AML-193 (cell line): ENCODE data around the gene AFAP1L1.

Experiments
- DNase-seq, 2 experiments: peaks; one replicate each; lab custom pipeline; 2025; lab: John Stamatoyannopoulos, UW

Gene AFAP1L1

DNA sequence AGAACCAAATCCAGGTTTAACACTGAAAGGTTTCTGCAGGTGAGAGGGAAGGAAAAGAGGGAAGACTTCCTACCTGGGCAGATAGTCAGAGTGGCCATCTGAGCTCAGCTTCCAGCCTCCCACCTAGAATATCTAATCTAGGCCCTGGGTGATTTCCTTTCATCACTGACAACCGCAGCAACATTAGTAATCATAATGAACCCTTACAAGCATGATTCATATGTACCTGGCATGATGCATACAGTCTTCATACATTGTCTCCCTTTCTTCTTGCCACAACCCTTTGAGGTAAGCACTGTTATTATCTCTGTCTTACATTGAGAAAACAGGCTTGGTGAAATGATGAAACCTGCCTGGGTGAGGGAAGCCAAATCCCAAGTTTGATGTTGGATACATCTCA, 13.5 kb downstream of the AFAP1L1 start:
- DNase-seq, result no peak

DNA sequence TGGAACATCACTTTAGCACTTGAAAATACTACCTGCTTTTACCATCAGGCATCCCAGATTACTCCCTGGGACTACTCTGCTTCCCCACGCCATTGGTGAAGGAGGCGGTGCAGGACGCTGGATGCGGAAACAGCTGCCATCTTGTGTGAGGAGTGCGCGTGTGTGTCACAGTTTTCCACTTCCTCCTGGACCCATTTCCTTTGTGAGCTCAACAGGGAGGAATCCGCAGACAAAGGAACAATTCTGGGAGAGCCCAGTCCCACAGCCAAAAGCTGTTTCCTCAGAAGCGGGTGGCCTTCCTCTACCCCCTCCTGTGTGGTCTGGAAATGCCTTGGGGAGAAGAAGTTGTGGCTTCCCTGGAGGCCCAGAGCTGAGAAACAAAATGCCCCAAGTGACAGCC, 16.8 kb downstream of the AFAP1L1 start:
- DNase-seq, result no peak

DNA sequence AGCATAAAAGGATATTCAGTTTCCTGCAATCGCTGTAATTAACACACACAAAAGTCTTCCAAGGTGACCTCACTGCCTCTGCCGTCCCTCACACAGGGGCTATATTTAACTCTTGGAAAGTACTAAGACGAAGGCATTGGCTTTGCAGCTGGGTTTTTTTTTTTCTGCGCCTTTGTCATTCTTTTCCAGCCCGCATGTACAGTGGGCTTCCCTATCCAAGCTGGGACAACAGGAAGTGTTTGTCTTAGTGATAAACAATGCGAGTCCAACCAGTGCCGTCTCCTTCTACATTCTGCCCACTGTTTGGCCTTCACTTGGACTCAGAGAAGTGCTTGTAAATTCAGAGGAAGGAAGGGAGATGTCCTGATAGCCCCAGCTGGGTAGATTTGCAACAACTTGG, 17.6 kb downstream of the AFAP1L1 start:
- no peak for DNase-seq

DNA sequence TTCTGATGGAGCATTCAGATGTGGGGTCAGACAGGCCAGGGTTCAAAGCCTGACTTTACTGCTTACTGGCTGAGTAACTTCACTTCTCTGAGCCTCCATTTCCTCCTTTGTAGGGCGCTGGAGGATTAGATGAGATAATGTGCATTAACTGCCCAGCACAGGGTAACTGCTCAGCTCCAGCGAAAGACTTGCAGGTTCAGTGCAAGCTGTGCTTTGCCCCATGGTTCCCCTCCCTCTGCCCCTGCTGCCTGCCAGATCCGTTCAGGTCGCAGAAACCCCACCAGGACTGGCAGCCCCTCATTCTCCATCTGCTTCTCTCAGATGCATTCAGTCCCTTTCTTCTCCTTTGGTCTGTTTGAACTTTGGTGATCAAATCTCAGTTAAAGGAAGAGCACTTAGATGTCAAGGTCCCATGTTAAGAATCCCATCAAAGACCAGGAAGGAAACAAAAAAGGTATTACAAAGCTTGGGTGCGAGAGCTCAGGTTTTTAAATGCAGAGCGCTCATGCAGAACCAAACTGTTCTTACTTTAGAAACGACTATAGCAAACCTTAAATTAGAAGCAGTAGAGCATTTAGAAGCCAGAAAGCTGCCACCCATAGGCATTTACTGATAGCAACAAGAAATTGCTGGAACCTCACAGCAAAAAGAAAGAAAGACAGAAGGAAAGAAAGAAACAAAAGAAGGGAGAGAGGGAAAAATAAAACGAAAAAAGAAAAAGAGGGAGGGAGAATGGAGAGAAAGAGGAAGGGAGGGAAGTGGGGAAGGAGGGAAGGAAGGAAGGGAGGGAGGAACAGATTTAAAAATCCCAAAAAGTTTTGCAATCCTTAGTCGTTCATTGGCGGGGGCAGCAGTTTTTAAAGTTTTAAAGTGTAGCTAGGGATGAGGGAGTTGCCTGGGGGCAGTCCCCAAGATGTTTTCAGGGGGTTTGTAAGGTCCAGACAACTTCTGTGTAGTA, 23.5 kb downstream of the AFAP1L1 start:
- DNase-seq, result no peak

DNA sequence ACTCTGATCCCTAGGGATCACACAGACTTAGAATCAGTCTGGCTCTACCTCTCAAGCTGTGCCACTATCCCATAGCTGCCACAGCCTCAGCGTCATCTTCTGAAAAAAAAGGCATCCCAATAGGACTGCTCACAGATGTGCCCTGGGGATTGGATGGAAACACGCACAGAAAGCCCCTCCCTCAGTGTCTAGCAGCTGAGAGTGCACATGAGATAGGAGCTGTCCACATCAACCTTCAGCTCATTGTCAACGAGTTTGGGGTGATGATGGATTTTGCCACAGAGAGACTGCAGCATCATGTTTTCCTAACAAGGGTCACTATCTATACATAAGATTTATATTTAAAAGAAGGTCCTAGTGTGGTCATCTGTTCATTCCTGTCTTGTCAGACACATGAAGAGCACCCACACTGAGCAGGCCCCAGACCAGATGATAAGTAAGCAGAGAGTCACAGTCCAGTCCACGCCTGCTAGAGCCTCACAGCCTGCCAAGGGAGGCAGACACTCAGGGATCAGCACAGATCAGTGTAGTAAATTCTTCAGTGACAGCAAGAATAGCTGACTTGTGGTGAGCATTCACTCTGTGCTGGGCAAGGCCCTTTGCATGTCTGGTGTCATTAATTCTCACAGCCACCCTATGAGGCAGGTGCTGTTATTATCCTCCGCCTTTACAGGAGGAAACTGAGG, 25.8 kb downstream of the AFAP1L1 start:
- no peak for DNase-seq

DNA sequence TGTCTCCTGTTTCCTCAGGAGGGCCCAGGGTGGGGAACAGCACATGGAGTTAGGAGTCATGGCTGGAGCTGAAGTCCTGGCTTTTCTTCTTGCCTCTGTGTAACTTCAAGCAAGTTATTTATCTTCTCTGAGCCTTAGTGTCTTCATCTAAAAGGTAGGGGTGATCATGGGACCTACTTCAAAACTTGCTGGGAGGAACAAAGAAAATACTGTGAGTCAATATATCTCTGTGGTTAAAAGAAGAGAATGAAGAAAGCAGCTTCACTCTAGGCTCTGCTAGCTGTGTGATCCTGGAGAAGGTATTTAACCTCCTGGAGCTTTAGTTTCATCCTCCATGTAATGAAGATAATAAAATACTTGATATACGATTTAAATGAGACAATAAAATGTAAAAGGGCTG, 26.5 kb downstream of the AFAP1L1 start:
- no peak for DNase-seq

DNA sequence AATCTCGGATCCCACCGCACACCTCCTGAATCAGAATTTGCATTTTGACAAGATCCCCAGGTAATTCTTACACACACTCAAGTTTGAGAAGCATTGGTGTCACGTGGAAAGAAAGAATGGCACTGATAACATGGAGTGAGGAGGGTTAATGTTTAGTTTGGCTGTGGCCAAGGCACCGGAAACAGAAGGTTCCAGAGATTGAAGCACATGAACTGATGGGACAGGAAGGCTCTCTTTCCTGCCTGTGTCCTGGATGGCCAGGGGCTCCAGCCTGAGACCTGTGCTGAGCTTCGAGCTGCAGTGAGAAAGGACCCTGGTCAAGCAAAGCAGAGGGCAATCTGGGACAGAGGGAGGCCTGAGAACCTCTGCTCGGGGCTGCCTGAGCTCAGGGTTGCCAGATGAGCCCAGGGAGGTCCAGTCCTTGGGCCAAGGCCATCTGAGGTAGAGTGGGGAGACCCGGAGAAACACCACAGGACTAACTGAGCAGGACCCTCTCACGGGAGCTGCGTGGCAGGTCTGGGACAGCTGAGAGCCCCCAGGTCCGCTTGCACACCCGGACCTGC, 27.3 kb downstream of the AFAP1L1 start:
- DNase-seq, result no peak

DNA sequence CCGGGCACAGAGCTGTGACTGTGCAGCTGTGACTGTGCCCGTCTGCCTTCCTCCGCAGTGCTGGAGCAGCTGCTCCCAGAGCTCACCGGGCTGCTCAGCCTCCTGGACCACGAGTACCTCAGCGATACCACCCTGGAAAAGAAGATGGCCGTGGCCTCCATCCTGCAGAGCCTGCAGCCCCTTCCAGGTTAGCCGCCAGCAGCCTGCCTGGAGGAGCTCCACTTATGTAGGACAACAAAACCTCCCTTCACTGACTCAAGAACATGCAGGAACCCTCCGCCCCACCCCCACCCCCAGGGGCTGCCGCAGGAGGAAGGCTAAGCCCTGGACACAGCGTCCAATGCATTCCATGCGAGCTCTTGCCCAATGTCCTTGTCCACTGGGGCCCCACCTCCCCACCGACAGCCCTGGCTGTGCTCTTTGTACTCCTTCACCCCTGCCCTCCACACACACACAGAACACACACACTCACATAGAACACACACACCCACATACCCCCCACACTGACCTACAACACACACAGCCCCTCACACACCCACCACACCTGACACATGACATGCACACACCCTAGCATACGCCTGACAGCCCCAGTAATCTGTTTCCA, 27.9 kb downstream of the AFAP1L1 start:
- DNase-seq, result no peak

DNA sequence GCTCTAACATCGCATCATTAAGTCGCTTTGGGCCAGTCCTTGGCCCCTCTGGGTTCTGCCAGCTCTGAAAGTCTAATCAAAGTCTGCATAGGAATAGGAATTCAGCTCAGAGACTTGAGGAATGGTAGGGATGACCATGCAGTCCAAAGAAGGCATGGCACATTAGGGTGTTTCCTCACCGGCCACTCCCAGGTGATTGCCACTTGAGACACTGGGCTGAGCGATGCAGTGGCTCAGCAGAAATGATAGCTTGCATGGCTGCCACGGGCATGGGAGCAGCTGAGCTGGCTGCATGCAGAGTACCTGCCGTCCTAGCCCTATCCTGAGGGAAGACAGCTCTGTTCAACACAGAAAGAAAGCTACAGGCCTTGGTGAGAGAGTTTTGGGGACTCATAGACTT, 28.8 kb downstream of the AFAP1L1 start:
- DNase-seq, result no peak

DNA sequence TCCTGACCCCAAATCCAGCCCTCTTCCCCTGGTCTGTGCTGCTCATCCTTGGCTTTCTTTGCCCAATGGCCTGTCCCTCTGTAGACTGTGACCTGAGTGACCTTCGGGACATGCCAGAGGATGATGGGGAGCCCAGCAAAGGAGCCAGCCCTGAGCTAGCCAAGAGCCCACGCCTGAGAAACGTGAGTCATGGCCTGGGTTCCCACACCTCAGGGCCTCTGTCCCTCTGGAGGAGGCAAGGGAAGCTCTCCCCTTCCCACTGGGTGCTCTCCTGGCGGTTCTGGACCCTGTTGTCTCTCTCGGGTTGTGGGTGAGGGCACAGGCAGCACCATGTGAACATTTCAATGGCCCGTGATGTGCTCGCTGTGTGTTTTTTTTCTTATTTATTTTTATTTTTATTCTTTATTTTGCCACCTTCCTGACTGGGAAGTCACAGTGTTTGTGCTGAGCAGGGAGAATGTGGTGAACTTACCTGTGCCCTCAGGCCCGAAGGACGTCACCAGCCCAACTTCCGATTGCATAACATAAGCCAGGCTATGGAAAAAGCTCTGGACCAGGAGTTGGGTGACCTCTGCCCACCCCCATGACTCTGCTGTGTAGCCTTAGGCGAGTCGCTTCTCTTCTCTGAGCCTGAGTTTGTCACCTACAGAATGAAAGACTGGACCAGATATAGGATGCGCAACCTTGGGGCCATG, 29.5 kb downstream of the AFAP1L1 start:
- no peak for DNase-seq

DNA sequence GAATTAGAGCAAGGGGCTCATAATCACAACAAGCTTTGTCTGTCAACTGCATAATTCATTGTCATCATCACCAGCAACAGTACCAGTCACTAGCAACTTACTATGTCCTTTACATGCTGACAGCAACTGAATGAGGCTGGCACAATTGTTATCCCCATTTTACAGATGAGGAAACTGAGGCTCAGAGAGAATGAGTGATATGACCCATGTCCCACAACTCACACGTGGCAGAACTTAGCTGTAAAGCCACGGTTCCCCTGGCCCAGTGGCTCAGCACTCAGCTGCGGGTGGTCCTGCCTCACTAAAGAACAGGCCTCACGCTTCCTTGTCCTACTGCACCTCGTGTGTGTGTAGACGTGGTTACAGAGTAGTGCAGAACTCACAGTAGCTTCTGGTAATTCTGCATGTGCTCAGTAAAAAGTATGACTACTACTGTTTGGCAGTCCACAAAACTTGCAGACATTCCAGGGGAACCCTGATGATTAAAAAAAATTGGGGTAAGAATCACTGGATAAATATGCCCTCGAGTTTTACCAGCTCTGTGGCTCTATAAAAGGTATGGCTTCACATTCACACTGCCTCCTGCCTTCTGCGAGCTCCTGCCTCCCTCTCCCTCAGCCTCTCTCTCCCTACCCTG, 30.2 kb downstream of the AFAP1L1 start:
- DNase-seq, result no peak

DNA sequence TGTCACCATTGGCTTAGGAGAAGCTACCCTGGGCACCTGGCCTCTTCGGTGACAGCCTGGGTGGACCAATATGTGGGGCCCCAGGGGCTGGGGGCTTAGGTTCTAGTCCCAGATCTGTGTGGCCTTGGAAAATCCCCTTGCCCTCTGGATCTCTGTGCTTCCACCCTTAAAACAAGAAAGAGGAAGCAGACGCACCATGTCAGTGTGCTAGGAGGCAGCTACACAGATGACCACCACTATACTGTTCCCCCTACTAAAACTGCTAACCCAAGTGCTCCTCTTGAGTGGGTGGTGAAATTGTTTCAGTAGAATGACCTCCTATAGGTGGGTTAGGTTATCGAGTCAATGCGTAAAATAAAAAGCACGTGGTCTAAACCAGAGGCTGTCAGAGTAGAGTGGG, 31.0 kb downstream of the AFAP1L1 start:
- no peak for DNase-seq

DNA sequence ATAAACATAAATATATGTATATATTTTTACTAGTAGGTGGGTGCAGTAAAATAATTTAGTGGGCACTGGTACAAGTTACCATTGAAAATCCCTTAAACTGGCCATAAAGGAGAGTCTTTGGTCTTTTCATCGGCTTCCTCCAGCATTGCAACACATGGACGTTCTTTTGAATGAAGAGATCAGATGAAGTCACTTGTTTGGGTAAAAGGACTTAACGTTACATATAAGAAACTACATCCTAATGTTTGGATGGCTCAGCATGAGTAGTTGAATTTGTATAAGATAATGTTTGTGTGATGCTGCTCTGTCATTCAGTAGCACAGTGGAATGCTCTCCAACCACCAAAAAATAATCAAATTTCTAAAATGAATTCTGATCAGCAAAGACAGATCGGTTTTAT, 31.6 kb downstream of the AFAP1L1 start:
- DNase-seq, result no peak

DNA sequence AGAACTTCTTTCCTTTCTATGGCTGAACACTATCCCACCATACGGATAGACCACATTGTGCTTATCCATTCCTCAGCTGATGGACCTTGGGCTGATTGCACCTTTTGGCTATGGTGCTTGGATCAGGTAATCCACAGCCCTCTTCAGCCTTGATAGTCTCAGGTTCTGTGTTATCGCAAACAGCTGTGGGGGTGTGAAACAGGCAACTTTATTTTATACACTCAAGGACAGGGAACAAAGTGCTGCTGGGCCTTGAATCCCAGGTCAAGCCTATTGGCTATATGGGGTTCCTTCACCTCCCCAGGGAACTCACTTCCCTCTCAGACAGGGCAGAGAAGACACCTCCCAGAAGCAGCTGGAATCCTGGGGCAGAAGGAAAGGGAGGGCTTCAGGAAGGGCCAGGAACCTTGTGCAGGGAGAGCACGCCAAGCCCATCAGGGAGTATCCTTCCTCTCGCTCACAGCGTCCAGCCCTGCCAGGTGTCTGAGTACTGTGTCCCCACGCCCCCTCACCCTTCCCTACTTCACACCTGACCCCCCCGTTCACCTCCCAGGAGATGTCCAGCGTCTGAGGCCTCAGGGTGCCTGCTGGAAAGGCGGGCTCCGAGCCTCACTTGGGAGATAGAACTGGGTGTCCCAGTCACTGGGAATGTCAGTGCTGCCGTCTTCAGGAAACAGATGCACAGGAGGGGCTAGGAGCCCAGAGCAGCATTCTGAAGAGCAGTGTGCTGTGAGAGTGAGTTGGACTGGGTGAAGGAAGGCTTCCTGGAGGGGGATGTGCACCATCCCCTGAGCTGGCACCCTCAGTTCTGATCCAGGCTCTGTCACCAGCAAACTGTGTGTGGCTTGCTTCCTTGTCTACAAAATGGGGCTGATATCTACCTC, 32.8 kb downstream of the AFAP1L1 start:
- no peak for DNase-seq

DNA sequence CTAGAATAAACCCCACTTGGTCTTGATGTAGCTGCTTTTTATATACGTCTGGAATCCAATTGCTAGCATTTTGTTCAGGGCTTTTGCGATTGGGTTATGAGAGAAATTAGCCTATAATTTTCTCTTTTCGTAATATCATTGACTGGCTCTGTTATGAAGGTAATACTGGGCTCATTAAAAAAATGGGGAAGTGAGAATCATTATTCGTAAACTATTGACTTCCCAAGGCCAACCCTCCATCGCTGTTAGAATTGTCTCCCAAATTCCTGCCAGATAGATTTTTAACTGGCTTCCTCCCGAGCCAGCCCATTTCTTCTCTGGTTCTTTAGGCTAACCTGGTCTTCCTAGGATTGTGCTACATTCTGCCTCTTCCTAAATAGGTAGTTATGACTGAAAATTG, 37.7 kb downstream of the AFAP1L1 start:
- DNase-seq, result no peak

DNA sequence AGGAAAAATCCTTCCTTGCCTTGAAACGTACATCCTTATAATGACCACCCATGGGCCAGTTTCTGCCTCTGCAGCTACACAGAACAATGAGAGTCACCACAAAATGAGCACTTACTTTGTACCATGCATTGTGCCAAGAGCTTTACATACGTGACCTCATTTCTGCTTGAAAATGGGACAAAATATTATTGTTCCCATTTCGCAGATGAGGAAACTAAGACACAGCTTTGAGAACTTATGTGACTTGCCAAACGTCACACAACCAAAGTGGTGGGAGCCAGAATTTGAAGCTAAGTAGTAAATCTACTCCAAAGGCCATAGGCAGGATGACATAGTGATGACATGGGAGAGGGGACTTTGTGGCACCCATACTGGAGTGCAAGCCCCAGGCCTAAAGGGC, 38.8 kb downstream of the AFAP1L1 start:
- no peak for DNase-seq

DNA sequence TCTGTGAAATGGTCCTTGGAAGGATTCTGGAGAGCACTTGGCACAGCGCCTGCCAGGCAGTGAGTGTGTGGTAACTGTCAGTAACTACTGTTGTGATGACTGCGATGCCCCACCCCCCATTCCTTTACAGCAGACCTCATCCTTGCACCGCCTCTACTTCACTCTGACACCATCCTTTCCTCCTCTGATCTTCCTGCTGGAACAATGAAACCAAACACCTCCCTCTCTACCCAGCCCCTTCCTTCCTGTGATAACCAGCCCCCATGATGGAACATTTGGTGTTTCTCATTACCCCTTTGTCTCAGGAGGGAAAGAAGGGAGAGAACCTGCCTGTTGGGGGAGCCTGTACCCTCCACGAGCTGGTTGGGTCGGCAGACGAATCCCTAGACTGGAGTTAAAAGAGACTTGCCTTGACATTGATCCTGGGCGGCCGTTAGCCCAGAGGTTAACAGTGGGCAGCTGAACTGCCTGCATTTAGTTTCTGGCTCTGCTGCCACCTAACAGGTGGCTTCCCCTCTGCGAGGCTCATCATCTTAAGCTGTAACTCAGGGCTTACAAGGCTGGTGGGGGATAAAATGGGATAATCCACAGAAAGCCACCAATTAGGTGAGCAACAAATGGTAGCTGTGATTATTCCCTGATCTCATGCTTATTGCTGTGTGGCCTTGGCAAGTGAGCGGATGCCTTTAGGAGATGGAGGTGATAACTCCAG, 39.4 kb downstream of the AFAP1L1 start:
- DNase-seq, result no peak

DNA sequence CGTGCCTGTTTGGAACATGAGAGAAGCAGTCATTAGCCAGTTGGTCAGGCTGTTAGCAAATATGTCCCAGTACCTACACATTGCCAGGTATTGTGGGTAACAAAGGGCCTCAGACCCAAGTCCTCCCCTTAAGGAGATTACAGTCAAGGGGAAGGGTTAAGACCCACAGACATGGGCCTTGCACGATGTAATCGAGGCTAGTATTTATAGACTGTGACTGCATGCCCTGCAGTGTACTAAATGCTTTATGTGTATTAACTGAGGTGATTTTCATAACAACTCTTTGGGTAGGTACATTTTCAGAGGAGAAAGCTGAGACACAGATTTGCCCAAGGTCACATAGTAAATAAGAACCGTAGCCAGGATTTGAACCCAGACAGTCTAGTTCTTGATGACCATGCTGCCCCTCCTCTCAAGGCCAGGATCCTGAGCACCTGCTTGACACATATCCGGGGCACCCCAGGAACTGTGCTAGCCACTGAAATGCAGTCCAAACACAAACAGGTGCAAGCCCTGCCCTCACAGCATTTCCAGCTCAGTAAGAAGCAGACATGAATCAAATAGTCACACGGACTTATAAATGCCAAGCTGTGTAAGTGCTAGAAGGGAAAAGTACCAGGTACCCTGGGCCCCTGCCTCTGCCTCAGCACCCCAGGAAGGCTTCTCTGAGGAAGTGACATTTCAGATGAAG, 41.6 kb downstream of the AFAP1L1 start:
- DNase-seq, result no peak

DNA sequence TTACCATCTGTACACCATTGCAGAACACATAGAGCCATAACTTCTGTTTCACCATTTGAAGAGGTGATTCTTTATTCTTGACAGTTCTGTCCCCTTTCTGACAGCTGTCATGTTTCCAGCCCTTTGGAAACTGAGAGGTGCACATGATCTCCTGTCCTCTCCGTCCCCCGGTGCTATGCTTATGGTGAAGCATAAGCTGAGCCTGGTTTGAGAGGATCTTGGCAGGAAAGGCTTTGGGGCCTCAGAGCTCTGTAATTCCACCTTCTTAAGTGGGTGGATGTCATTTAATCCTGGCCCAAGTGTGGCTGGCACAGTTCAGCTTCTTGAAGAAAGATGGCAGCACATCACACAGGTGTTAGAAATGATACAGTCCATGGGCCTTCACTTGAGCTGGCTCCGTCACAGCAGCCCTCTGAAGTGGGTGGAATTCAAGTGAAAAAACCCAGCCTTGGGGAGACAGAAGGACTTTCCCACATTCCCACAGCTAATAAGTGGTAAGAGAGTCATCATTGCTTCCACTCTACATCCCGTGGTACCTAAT, 43.0 kb downstream of the AFAP1L1 start:
- DNase-seq, result no peak
